Coronary artery (tissue), 2 donors: ENCODE measurements around the gene RNF10.
"Not testable (repeated sequence)": the region's sequence is repeated elsewhere in the genome, so short reads cannot be mapped to it uniquely, and the experiment has no call there.

Experiments
- DNase-seq: peaks from one replicate; pipeline ENCODE4 v3.0.0-alpha.2; 2017; ENCODE audit warnings: low spot score
- H3K27ac ChIP-seq, 2 donors: fragments of 200-600 bp; sonication (generic); one replicate each; pipeline ENCODE4 v1.5.1; 2016 to 2019
- H3K4me3 ChIP-seq: fragments of 200-600 bp; sonication (generic); 2 replicates; pipeline ENCODE4 v1.5.1; 2016; ENCODE audit warnings: mild to moderate bottlenecking, moderate library complexity
- TF ChIP-seq, protein P1 (sequence below): fragments of 200-600 bp; sonication (generic); IDR thresholded peaks from one replicate; pipeline ENCODE4 v1.5.1; 2019; ENCODE audit warnings: antibody characterized with exemption

RNF10 gene

DNA sequence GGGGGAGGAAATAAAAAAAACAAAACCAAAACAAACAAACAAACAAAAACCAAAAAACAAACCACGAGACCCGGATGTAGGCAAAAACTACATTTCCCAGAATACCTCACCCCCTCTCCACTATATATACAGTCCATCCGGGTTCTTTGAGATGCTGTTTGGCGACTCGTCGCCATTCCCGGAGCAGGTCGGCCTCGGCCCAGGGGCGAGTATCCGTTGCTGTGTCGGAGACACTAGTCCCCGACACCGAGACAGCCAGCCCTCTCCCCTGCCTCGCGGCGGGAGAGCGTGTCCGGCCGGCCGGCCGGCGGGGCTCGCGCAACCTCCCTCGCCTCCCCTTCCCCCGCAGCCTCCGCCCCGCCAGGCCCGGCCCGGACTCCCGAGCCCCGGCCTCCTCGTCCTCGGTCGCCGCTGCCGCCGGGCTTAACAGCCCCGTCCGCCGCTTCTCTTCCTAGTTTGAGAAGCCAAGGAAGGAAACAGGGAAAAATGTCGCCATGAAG is at the start of gene RNF10:
TSS of gene RNF10 (plus strand) at position 154 of the 500 bp plus-strand sequence. CDS start 456 bp downstream, outside the sequence.
- peak within 1 kb of the TSS; percentile 96 to 100 for H3K27ac ChIP-seq
- peak; percentile 83 for DNase-seq
- TF ChIP-seq, protein P1, sequence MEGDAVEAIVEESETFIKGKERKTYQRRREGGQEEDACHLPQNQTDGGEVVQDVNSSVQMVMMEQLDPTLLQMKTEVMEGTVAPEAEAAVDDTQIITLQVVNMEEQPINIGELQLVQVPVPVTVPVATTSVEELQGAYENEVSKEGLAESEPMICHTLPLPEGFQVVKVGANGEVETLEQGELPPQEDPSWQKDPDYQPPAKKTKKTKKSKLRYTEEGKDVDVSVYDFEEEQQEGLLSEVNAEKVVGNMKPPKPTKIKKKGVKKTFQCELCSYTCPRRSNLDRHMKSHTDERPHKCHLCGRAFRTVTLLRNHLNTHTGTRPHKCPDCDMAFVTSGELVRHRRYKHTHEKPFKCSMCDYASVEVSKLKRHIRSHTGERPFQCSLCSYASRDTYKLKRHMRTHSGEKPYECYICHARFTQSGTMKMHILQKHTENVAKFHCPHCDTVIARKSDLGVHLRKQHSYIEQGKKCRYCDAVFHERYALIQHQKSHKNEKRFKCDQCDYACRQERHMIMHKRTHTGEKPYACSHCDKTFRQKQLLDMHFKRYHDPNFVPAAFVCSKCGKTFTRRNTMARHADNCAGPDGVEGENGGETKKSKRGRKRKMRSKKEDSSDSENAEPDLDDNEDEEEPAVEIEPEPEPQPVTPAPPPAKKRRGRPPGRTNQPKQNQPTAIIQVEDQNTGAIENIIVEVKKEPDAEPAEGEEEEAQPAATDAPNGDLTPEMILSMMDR, result no peak
- H3K4me3 ChIP-seq, result peak within 1 kb of the TSS; percentile 100

- DNase-seq, result no peak
- Histone ChIP-seq H3K27ac (no peak overlapping the region), H3K4me3 (no peak overlapping the region)
- TF ChIP-seq, protein P1, result no peak
Observed at GRCh38 chr12:120485961-120486881, 47.9 kb upstream of the RNF10 start.

DNA sequence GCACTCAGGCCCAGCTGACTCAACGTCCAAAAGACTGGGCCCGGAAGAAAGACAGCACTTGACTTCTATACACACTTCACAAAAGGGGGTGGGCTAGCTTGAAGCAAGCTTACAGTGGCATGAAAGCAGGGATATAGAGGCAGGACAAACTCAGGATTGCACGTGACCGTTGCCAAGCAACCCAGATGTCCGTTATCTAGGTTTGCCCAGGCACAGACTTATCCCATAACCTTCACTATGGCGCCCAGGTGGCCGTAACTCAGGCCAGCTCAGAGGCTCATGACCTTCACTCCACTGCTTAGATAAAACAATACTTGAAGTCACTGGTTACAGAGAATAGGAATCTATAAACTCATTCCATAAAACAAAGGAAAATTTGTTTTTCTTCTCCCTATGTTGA is 46.6 kb upstream of the RNF10 start:
- not testable (repeated sequence) for H3K27ac ChIP-seq, H3K4me3 ChIP-seq, DNase-seq

GRCh38 chr12:120488057-120488640 is 46.0 kb upstream of the RNF10 start:
- no peak for DNase-seq
- TF ChIP-seq, protein P1, result no peak
- Histone ChIP-seq H3K4me3 (no peak overlapping the region), H3K27ac (no peak overlapping the region)

GRCh38 chr12:120489018-120489417 is 45.1 kb upstream of the RNF10 start:
- H3K4me3 ChIP-seq, result no peak overlapping the region
- no peak overlapping the region for H3K27ac ChIP-seq
- TF ChIP-seq, protein P1, result no peak
- no peak for DNase-seq

GRCh38 chr12:120490325-120490724 is 43.8 kb upstream of the RNF10 start:
- no peak for DNase-seq
- no peak overlapping the region for H3K27ac ChIP-seq
- TF ChIP-seq, protein P1, result no peak
- H3K4me3 ChIP-seq, result no peak overlapping the region

GRCh38 chr12:120490833-120491512 is 43.2 kb upstream of the RNF10 start:
- Histone ChIP-seq H3K4me3 (no peak overlapping the region), H3K27ac (no peak overlapping the region)
- TF ChIP-seq, protein P1, result no peak
- DNase-seq, result no peak
